GM19035 (cell line): ENCODE measurements around the gene RBFOX2.

Source experiments
- ATAC-seq: cut with Tn5 transposase; IDR thresholded peaks from one replicate; pipeline ENCODE4 v1.9.1; 2021; ENCODE audit not compliant: unreplicated experiment

Gene RBFOX2

DNA sequence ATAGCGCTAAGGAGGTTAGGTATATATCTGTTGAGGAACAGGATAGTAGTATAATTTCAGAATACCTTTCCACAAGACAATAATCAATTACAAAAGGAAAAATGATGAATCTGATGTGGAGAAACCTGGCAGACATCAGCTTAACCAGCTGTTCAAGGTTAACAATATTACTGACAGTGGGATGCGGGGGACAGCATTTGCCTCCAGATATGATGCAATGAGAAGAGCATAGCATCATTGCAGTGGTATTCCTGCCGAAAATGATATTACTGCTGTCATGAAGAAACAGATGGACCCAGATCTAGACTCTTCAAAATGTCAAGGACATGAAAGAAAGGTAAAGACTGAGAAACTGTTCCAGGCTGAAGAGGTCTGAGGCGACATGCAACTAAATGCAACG, 49.7 kb downstream of the RBFOX2 start:
- no peak for ATAC-seq

DNA sequence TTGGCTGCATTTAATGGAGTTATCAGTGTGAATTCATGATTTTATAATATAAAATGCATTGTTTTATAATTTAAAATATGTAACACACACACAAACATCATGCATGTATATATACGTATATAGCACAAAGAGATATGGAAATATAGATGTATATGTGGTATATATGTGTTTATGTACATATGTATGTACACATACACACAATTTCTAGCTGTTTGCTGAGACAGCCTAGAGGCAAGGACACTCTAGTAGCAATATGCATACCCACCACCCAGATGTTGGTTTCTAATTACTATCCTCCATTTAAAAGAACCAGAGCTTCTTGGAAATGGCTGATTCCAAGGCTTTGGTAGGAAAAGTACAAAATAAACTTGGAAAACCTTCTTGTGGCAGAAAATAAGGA, 50.4 kb downstream of the RBFOX2 start:
- ATAC-seq, result no peak

DNA sequence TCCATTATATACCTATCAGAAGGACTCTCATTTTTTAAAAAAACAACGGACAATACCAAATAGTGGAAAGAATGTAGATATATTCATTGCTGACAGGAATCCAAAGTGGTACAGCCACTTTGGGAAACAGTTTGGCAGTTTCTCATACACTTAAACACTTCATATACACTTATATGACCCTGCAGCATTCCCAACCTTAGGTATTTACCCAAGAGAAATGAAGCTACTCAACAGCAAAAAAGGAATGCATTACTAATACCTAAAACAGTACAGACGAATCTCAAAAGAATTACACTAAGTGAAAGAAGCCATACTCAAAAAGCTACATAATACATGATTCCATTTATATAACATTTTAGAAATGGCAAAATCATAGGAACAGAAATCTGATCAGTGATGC, 51.5 kb downstream of the RBFOX2 start:
- no peak for ATAC-seq

DNA sequence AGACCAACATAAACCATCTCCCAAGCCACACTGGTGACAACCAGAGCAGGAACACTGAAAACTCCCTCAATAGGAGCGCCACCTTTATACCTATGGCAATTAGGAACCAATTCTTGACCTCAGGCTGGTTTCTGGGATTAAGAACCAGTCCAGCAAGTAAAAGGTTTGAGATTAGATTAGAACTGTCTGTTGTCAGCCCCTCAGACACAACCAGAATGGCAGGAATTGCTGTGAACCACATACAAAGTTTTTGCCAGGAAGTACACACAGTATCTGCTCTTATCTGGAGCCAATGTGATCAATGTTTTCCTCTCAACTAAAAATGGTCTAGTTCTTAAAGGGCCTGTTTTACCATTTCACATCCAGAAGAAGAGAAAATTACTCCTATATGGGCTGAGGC, 55.2 kb downstream of the RBFOX2 start:
- ATAC-seq, result no peak

DNA sequence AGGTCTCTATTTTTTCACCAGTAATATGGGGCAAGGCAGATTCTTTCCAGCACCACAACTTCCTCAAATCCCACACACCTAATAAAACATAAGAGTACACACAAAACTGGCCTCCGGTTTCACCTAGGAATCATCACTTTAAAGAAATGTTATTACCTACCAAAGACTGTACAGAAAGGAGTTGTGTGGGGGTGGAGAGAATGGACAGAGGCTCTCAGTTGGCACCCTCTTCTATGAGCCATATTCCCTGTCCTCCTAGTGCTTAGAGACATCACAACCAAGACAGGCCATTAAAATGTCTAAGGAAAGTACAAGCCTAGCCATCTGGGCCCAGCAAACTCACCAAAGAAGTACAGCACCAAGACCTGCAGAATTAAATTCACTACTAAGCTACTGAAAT, 56.1 kb downstream of the RBFOX2 start:
- ATAC-seq, result no peak

- ATAC-seq, result no peak
Observed at GRCh38 chr22:35971456-35972119, 57.0 kb downstream of the RBFOX2 start.

- ATAC-seq, result no peak
Observed at GRCh38 chr22:35970616-35971455, 57.8 kb downstream of the RBFOX2 start.

- no peak for ATAC-seq
Observed at GRCh38 chr22:35967046-35967397, 61.6 kb downstream of the RBFOX2 start.

- ATAC-seq, result no peak
Observed at GRCh38 chr22:35966314-35967045, 62.1 kb downstream of the RBFOX2 start.

DNA sequence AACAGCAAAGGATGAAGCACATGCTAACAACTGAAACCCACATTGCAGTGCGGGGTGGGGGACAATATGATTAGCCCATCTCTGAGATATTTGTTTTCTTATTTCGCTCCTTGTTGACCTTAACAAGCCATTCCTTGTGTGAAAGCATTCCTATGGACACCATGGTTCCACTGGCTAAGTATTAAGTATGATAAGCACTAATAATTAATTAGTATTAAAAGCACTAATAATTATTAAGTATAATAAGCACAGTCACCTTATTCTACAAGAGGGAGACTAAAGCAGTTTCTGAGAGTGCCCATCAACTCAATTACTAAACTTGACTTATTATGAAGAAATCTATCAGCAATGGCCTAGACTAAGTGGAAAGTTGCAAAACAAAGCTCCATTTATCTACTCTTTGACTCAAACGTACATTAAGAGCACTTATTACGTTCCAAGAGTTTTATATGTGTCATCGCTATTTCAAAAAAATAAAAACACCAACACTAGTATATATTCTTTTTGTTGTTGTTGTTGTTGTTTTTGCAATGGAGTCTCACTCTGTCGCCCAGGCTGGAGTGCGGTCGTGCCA, 65.3 kb downstream of the RBFOX2 start:
- ATAC-seq, result no peak

GRCh38 chr22:35961480-35962295, 66.9 kb downstream of the RBFOX2 start:
- ATAC-seq, result no peak

- no peak for ATAC-seq
Observed at GRCh38 chr22:35960854-35961253, 67.8 kb downstream of the RBFOX2 start.

DNA sequence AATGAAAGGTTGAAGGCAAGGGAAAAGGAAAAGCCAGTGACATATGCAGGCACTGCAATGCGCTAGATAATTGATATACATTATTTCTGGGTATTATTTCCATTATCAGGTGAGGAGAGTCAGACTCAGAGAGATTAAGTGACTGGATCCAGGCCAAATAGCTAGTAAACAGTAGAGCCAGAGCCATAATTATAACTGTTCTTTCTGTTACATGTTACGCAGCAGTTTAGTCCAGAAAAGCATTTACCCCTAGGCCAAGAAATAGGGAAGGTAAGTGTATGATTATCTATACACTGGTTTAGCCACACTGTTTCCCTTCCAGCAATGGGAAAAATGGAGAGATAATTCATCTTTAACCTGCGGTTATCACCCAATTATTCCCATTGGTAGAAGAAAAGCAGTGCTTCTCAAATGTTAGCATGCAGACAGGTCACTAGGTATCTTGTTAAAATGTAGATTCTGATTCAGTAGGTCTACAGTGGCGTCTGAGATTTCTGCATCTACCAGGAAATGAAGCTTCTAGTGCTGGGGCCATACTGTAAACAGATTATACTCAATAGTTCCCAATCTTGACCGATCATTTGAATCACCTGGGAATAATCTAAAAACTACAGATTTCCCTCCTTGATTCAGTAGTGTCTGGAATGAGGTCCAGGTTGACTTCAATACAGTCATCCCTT, 69.4 kb downstream of the RBFOX2 start:
- no peak for ATAC-seq

- no peak for ATAC-seq
Observed at GRCh38 chr22:35958334-35958733, 70.3 kb downstream of the RBFOX2 start.

DNA sequence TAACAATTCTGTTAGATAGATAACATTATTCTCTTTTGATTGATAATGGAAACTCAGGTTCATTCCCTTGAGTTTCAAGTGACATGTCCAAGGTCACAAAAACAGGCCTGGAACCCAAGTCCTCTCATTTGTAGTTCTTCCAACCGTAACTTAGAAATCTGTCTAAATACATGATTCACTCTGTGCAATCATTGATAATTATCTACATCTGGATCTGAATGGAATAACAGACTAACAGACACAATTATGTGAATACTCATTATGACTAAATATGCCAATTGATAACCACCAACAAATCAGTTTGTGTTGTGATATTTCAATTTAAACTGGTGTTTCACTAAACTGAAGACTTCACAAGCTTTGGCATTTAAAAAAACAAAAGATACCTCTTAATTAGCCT, 71.0 kb downstream of the RBFOX2 start:
- ATAC-seq, result no peak

GRCh38 chr22:35956850-35957249, 71.8 kb downstream of the RBFOX2 start:
- no peak for ATAC-seq

GRCh38 chr22:35955546-35955945, 73.1 kb downstream of the RBFOX2 start:
- no peak for ATAC-seq

- no peak for ATAC-seq
Observed at GRCh38 chr22:35952576-35952975, 76.0 kb downstream of the RBFOX2 start.

DNA sequence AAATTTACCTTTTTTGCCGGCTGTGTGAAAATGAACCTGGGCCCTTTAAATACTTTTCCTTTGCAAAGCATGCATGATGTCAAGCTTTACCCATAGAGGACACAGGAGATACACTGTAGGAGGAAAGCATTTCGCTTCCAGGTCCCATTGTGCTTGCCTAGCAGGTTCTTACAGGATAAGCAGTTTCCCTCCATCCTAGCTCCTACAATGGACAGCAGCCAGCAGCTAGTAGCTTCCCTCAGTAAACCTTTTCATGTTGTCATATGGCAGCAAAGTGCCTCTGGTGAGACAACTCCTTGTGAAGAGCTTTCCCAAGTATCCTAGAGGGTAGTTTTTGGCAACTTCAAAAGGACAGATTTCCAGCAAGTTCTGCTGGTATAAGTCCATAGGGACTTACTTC, 78.4 kb downstream of the RBFOX2 start:
- ATAC-seq, result no peak

GRCh38 chr22:35949243-35949642, 79.4 kb downstream of the RBFOX2 start:
- no peak for ATAC-seq
